Measurements from ENCODE around the gene SMO.
A peak's percentile ranks its signal among the peaks of the same experiment; 100 is the strongest.

Gene SMO

DNA sequence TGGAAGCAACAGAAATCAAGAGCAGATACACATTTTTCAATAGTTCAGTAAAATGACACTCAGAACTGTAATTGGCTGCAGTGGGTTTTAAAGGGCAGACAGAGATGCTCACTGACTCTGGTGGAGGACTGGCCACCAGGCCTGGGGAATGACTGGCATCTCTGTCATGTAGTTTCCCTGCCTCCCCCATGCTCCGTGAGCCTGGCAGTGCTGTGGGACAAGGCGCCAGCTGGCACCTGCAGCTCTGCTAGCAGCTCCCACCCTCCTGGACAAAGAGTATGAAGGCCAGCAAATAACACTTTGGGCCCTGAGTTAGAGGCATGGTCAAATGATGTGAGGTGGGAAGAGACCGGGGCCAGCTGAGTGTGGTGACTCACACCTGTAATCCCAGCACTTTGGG is 28.9 kb upstream of the SMO start:
- H3K4me1 ChIP-seq (ENCODE audit: control insufficient read depth, insufficient read depth, low read length, unreplicated experiment): no peaks in the 10 kb centered on the region
- no peak overlapping the region for H2AFZ ChIP-seq (ENCODE audit: low read length, unreplicated experiment)
- no peaks in the 10 kb centered on the region for H3K79me2 ChIP-seq (ENCODE audit: control insufficient read depth, insufficient read depth, low read length, unreplicated experiment)
- no peak overlapping the region for H3K4me3 ChIP-seq (ENCODE audit: low read depth, low read length)
- no peak overlapping the region for H3K27ac ChIP-seq (ENCODE audit: low read depth, low read length)
- peaks cover 31% of the 10 kb centered on the region for H3K27me3 ChIP-seq (ENCODE audit: insufficient read depth, low read length)
- no peaks in the 10 kb centered on the region for H3K36me3 ChIP-seq (ENCODE audit: insufficient read depth, low read length)

DNA sequence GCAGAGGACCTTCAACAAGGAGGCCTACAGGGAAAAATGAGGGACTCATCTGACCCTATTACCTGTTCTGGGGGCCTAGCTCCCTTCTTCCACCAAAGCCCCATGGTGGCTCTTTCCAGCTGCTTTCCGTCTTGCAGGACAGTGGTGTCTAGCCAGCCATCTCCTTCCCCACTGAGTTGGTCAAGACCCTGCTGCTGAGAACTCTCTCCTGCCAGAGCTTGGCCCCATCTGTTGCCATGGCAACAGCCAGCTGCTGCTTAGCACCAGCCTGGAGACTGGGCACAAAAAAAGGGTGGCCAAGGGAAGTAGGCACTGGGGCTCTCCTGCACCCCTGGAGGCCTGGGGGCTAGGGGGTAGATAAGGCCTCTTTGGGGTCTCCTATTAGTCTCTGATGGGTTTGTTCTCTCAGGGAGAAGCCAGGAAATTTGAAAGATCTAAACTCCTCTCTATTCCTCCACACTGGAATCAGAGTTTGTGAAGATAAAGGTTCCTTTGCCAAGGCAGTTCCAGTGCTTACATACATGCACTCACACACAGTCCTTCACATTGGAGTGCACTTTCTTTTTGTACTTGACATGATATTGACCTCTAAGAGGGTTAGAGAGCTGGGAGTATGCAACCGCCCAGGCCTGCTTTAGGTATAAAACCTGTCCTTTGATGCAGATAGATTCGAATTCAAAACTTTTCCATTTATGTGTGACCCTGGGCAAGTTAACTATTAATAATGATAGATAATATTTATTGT is 28.1 kb upstream of the SMO start:
- Histone ChIP-seq H3K27ac (ENCODE audit: low read depth, low read length) (no peak overlapping the region), H3K4me3 (ENCODE audit: low read depth, low read length) (no peak overlapping the region), H3K79me2 (ENCODE audit: control insufficient read depth, insufficient read depth, low read length, unreplicated experiment) (no peaks in the 10 kb centered on the region), H3K36me3 (ENCODE audit: insufficient read depth, low read length) (no peaks in the 10 kb centered on the region), H3K27me3 (ENCODE audit: insufficient read depth, low read length) (peaks cover 29% of the 10 kb centered on the region), H2AFZ (ENCODE audit: low read length, unreplicated experiment) (no peak overlapping the region), H3K4me1 (ENCODE audit: control insufficient read depth, insufficient read depth, low read length, unreplicated experiment) (no peaks in the 10 kb centered on the region)

DNA sequence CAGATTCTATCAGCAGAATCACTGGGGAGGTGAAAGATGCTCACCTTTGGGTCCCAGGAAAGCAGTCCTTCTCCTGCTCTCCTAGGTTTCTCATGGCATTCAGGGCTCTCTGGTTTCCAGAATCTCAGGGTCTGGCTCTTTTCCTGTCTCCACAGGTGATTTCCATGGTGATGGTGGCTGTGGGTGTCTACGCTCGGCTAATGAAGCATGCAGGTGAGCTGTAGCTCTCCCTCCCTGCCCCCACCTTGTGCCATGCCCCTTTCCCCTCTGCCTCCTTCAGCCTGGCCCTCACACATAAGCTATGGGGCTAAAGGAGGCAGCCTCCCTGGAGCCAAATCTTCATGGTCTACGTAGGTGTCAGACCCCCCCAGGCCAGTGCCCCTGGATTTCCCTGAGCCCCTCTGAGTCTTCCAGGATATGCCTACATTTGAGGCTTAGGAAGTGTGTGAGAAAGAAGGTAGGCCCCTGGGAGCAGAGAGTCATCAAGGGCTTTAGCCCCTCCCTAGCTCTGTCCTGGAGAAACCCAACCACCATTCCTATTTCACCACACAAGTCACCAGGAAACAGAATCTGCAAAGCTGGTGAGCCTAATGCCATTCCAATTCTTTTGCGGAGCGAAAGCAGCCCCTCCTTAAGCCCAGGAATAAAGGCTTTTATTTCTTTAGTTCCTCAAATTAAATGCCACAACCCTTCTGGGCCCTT is 26.8 kb upstream of the SMO start:
- Histone ChIP-seq H3K27ac (ENCODE audit: low read depth, low read length) (no peak overlapping the region), H3K79me2 (ENCODE audit: control insufficient read depth, insufficient read depth, low read length, unreplicated experiment) (no peaks in the 10 kb centered on the region), H3K36me3 (ENCODE audit: insufficient read depth, low read length) (no peaks in the 10 kb centered on the region), H2AFZ (ENCODE audit: low read length, unreplicated experiment) (no peak overlapping the region), H3K4me3 (ENCODE audit: low read depth, low read length) (no peak overlapping the region), H3K27me3 (ENCODE audit: insufficient read depth, low read length) (peaks cover 22% of the 10 kb centered on the region), H3K4me1 (ENCODE audit: control insufficient read depth, insufficient read depth, low read length, unreplicated experiment) (no peaks in the 10 kb centered on the region)

DNA sequence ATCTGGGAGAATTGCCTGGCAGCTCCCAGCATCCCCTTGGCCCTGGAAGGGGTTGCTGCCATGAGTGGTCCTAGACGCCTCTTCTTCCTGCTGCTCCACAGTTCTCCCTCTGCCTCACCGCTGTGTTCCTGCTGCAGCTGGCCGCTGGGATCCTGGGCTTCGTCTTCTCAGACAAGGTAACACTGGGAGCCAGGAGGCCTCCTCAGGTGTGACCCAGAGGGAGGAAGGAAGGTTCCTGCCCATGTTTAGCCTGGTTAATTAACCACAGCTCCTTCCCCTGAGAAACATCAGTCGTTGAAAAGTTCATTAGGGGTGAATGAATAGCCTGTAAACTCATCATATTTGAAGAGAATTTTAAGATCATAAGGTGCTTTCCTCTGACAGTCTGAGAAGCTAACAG is 25.7 kb upstream of the SMO start:
- H3K4me1 ChIP-seq (ENCODE audit: control insufficient read depth, insufficient read depth, low read length, unreplicated experiment): no peaks in the 10 kb centered on the region
- H3K36me3 ChIP-seq (ENCODE audit: insufficient read depth, low read length): no peaks in the 10 kb centered on the region
- H3K79me2 ChIP-seq (ENCODE audit: control insufficient read depth, insufficient read depth, low read length, unreplicated experiment): no peaks in the 10 kb centered on the region
- no peak overlapping the region for H3K4me3 ChIP-seq (ENCODE audit: low read depth, low read length)
- no peak overlapping the region for H2AFZ ChIP-seq (ENCODE audit: low read length, unreplicated experiment)
- H3K27ac ChIP-seq (ENCODE audit: low read depth, low read length): no peak overlapping the region
- H3K27me3 ChIP-seq (ENCODE audit: insufficient read depth, low read length): peaks cover 22% of the 10 kb centered on the region

DNA sequence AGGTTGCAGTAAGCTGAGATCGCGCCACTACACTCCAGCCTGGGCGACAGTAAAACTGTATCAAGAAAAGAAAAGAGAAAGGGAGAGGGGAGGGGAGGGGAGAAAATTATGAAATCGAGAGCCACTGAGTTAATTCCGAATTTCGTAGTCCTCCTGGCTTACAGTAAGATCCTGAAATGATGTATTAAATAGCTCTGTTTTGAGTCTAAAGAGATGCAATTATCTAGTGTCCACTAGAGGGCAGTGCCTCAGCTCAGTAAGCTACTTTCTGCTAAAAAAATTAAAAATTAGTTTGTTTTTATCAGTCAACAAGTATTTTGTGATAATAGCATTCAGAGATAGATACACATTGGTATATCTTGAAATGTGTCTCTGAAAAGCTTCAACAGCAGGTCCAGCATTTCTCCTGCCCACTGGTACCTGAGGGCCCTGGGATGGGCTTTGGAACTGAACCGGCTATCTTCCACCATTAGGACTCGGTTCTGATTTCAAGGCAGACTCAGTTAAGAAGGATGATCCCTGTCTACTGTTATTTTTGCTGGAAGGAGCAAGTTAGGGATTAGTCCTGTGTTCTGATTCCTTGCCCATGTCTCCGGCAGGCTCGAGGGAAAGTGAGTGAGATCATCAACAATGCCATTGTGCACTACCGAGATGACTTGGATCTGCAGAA is 24.4 kb upstream of the SMO start:
- no peaks in the 10 kb centered on the region for H3K4me1 ChIP-seq (ENCODE audit: control insufficient read depth, insufficient read depth, low read length, unreplicated experiment)
- H2AFZ ChIP-seq (ENCODE audit: low read length, unreplicated experiment): no peak overlapping the region
- H3K79me2 ChIP-seq (ENCODE audit: control insufficient read depth, insufficient read depth, low read length, unreplicated experiment): no peaks in the 10 kb centered on the region
- no peak overlapping the region for H3K27ac ChIP-seq (ENCODE audit: low read depth, low read length)
- peaks cover 27% of the 10 kb centered on the region for H3K27me3 ChIP-seq (ENCODE audit: insufficient read depth, low read length)
- no peaks in the 10 kb centered on the region for H3K36me3 ChIP-seq (ENCODE audit: insufficient read depth, low read length)
- no peak overlapping the region for H3K4me3 ChIP-seq (ENCODE audit: low read depth, low read length)

DNA sequence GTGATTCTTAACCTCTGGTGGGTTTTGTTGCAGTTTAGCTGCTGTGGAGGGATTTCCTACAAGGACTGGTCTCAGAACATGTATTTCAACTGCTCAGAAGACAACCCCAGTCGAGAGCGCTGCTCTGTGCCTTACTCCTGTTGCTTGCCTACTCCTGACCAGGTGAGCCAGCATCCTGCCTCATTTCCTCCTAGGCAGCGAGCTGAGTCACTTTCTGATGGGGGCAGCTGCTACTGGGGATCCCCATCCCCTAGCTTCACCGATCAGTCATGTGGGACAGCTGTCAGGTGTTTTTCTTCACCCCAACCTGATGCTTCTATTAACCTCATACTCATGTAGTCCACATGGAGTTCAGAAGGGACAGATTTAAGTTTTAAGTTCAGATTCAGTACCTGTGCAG is 21.7 kb upstream of the SMO start:
- Histone ChIP-seq H3K4me3 (ENCODE audit: low read depth, low read length) (no peak overlapping the region), H3K27me3 (ENCODE audit: insufficient read depth, low read length) (peaks cover 35% of the 10 kb centered on the region), H3K4me1 (ENCODE audit: control insufficient read depth, insufficient read depth, low read length, unreplicated experiment) (no peaks in the 10 kb centered on the region), H3K27ac (ENCODE audit: low read depth, low read length) (no peak overlapping the region), H3K36me3 (ENCODE audit: insufficient read depth, low read length) (no peaks in the 10 kb centered on the region), H3K79me2 (ENCODE audit: control insufficient read depth, insufficient read depth, low read length, unreplicated experiment) (no peaks in the 10 kb centered on the region), H2AFZ (ENCODE audit: low read length, unreplicated experiment) (no peak overlapping the region)

DNA sequence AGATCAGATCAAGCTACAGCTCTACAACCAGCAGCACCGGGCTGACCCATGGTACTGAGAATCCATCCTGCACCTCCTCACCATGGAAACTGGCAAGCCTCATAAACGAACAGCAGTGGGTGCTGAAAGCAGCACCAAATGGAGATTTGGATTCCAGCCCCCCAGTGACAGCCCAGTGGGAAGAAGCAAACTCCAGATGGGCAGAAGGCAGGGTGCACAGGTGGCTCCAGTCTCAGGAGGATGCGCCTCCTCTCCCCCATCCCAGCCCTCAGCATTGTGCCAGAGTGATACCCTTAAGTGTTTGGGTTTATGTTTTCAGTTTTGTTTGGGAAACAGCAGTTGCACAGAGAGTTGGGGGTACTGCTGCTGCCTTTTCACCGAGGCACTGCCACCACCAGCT is 20.6 kb upstream of the SMO start:
- no peak overlapping the region for H2AFZ ChIP-seq (ENCODE audit: low read length, unreplicated experiment)

DNA sequence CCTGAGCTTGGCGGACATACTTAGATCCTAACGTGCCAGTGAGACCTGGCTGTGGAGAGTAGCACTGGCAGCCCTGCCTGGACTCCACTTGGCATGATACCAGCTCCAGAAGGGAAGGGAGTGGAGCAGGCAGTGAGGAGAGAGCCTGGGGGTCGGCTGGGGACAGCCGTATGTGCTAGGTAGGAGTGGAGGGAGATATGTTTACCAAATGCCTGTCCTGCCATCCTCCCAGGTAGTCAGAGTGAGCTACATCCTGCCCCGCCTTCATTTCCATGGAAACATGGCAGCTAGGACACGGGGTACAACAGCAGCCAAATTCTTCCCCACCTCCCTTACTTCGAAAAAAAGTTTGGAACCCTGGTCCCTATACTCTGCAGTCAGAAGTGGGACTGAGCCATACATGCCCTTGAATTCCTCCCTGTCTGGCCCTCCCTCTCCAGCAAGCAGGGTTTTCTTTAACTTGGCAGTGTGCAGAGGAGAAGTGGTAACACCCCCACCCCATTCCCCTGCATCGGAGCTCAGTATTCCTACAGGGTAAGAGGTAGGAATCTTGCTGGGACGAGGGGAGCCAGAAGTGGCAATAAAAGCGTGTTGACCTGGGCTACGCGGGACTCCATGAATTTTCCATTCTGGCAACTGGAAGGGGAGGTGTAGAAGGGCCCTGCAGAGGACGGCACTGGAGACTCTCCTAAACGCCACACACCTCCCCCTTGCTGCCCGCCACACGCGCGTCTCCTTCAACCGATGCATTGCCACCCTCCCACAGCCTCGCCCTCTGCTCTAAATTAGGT is 20.0 kb upstream of the SMO start:
- Histone ChIP-seq H3K4me1 (ENCODE audit: control insufficient read depth, insufficient read depth, low read length, unreplicated experiment) (no peaks in the 10 kb centered on the region), H2AFZ (ENCODE audit: low read length, unreplicated experiment) (no peak overlapping the region), H3K79me2 (ENCODE audit: control insufficient read depth, insufficient read depth, low read length, unreplicated experiment) (no peaks in the 10 kb centered on the region), H3K4me3 (ENCODE audit: low read depth, low read length) (peak overlapping the region; percentile 74), H3K27ac (ENCODE audit: low read depth, low read length) (no peak overlapping the region), H3K36me3 (ENCODE audit: insufficient read depth, low read length) (no peaks in the 10 kb centered on the region), H3K27me3 (ENCODE audit: insufficient read depth, low read length) (peaks cover 35% of the 10 kb centered on the region)

More for the DNA sequence above, 20.6 kb upstream of the SMO start:
- Histone ChIP-seq H3K27me3 (ENCODE audit: insufficient read depth, low read length) (peaks cover 35% of the 10 kb centered on the region), H3K79me2 (ENCODE audit: control insufficient read depth, insufficient read depth, low read length, unreplicated experiment) (no peaks in the 10 kb centered on the region), H3K27ac (ENCODE audit: low read depth, low read length) (no peak overlapping the region), H3K36me3 (ENCODE audit: insufficient read depth, low read length) (no peaks in the 10 kb centered on the region), H3K4me1 (ENCODE audit: control insufficient read depth, insufficient read depth, low read length, unreplicated experiment) (no peaks in the 10 kb centered on the region), H3K4me3 (ENCODE audit: low read depth, low read length) (no peak overlapping the region)

DNA sequence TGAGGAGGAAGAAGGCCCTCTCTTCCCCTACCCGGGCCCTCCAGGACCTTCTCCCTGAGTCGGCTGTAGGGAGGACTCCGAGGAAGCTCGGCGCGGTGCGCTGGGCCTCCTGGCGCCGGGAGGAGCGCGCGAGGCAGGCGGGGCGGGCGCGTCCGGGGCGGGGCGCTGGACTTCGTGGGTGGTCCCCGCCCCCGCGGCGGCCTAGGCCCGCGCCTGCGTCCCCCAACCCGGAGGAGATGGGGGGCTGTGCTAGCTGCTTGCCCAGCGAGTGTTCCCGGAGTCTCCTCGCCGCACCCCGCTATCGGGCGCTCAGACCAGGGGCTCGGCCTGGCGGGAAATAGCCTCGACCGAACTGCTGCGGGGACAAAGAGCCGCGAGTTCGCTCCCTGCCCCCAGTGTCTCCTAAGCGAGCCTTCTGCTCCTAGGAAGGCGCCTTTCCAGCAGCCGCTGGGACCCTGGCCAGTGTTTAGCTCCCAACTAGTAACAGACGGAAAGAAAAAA is 19.2 kb upstream of the SMO start:
- no peak overlapping the region for H3K27ac ChIP-seq (ENCODE audit: low read depth, low read length)
- H3K4me1 ChIP-seq (ENCODE audit: control insufficient read depth, insufficient read depth, low read length, unreplicated experiment): no peaks in the 10 kb centered on the region
- peak overlapping the region; percentile 74 for H3K4me3 ChIP-seq (ENCODE audit: low read depth, low read length)
- H3K79me2 ChIP-seq (ENCODE audit: control insufficient read depth, insufficient read depth, low read length, unreplicated experiment): no peaks in the 10 kb centered on the region
- no peaks in the 10 kb centered on the region for H3K36me3 ChIP-seq (ENCODE audit: insufficient read depth, low read length)
- H3K27me3 ChIP-seq (ENCODE audit: insufficient read depth, low read length): peaks cover 35% of the 10 kb centered on the region
- peak overlapping the region; percentile 88 for H2AFZ ChIP-seq (ENCODE audit: low read length, unreplicated experiment)

DNA sequence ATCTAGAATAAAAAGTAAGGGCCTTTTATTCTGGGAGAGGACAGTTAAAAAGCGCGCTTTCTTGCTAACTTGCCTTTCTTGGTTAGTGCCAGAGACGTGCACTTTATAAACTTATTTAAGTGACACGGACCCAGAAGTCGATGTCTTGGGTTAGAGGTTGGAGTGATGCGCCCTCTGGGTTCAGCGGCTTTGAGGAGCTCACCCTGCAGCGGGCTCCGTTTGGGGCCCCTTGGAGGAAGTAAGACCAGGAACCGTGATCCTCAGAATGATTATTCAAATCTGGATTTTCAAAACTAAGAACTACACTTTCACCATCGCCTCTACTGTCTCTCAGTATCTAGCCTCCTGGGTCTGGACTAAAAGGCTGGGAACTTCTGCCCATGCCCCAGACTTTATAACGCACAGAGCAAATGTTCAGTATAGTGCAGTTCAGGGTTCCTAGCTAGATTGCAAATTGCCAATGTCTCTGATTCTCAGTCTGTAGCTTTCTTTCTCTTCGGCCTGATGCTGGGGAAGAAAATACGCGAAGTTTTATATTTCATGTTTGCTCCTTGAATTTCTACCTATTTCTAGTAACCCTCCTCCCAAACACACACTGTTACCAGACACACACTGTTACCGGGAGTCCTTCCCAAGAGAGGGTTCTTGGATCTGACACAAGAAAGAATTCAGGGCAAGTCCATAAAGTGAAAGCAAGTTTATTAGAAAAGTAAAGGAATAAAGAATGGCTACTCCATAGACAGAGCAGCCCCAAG is 18.6 kb upstream of the SMO start:
- Histone ChIP-seq H2AFZ (ENCODE audit: low read length, unreplicated experiment) (peak overlapping the region; percentile 88), H3K27ac (ENCODE audit: low read depth, low read length) (no peak overlapping the region), H3K27me3 (ENCODE audit: insufficient read depth, low read length) (peaks cover 35% of the 10 kb centered on the region)

More for the DNA sequence above, 18.6 kb upstream of the SMO start:
- Histone ChIP-seq H3K36me3 (ENCODE audit: insufficient read depth, low read length) (no peaks in the 10 kb centered on the region), H3K79me2 (ENCODE audit: control insufficient read depth, insufficient read depth, low read length, unreplicated experiment) (no peaks in the 10 kb centered on the region), H3K4me1 (ENCODE audit: control insufficient read depth, insufficient read depth, low read length, unreplicated experiment) (no peaks in the 10 kb centered on the region), H3K4me3 (ENCODE audit: low read depth, low read length) (peak overlapping the region; percentile 74)
